ENCODE measurements around the gene CTPS1. TPM values are rescaled to one million over a fixed set of nuclear protein-coding genes. Genes with fewer than 3 reads are reported as not detected.

The CTPS1 gene
- total and polyA plus RNA-seq, 2 of the 13 experiments (the other 11 are each of a cell fraction or from before 2014, with no cell fraction given): 9.6 to 42.8 TPM

DNA sequence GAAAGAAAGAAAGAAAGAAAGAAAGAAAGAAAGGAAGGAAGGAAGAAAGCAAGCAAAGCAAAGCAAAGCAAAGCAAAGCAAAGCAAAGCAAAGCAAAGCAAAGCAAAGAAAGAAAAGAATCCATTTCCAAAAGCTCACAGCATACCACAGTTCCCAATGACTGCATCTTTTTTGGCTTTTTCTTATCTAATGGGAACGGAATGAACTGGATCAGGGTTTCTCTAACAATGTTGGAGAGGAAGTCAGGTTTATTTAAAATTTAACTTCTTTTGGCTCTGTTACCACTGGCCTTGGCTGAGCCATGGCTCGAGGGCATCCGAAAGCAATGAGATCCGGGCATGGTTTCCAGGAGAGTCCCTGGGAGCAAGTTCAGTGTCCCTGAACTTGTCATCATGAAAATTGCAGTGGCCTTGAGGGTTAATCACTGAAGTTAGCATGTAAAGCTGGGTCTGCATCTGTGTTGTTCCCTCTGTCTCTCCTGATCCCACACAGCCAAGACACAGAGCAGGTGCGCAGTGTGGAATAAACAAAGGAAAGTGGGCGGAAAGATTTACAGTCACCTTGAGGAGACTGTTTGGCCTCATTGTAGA, 34.6 kb upstream of the CTPS1 start (continued):
- no peak for TF ChIP-seq STAT6 (CRISPR knock-in tag; IDR thresholded peaks at IDR 0.05; ENCODE audit: borderline replicate concordance)
- TF ChIP-seq ZNF251 (CRISPR knock-in tag; IDR thresholded peaks at IDR 0.05): no peak
- 0 out of 2 replicates have a peak, but pooled peaks have one; percentile 34 for TF ChIP-seq ZNF136 (CRISPR knock-in tag; IDR thresholded peaks at IDR 0.05; ENCODE audit: low read depth)
- TF ChIP-seq ZNF747 (CRISPR knock-in tag; IDR thresholded peaks at IDR 0.05; ENCODE audit: borderline replicate concordance): no peak
- TF ChIP-seq HDAC1 (CRISPR knock-in tag; IDR thresholded peaks at IDR 0.05): no peak
- TF ChIP-seq, protein P1, sequence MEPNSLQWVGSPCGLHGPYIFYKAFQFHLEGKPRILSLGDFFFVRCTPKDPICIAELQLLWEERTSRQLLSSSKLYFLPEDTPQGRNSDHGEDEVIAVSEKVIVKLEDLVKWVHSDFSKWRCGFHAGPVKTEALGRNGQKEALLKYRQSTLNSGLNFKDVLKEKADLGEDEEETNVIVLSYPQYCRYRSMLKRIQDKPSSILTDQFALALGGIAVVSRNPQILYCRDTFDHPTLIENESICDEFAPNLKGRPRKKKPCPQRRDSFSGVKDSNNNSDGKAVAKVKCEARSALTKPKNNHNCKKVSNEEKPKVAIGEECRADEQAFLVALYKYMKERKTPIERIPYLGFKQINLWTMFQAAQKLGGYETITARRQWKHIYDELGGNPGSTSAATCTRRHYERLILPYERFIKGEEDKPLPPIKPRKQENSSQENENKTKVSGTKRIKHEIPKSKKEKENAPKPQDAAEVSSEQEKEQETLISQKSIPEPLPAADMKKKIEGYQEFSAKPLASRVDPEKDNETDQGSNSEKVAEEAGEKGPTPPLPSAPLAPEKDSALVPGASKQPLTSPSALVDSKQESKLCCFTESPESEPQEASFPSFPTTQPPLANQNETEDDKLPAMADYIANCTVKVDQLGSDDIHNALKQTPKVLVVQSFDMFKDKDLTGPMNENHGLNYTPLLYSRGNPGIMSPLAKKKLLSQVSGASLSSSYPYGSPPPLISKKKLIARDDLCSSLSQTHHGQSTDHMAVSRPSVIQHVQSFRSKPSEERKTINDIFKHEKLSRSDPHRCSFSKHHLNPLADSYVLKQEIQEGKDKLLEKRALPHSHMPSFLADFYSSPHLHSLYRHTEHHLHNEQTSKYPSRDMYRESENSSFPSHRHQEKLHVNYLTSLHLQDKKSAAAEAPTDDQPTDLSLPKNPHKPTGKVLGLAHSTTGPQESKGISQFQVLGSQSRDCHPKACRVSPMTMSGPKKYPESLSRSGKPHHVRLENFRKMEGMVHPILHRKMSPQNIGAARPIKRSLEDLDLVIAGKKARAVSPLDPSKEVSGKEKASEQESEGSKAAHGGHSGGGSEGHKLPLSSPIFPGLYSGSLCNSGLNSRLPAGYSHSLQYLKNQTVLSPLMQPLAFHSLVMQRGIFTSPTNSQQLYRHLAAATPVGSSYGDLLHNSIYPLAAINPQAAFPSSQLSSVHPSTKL (CRISPR knock-in tag; IDR thresholded peaks at IDR 0.05): peak; percentile 83
- TF ChIP-seq KLF16 (CRISPR knock-in tag; IDR thresholded peaks at IDR 0.05): no peak
- no peak for TF ChIP-seq ZNF263 (CRISPR knock-in tag; IDR thresholded peaks at IDR 0.05)
- TF ChIP-seq FOXM1 (CRISPR knock-in tag; IDR thresholded peaks at IDR 0.05): no peak
- TF ChIP-seq ZC3H4 (CRISPR knock-in tag; IDR thresholded peaks at IDR 0.05; ENCODE audit: borderline replicate concordance): no peak
- no peak for TF ChIP-seq ZKSCAN5 (CRISPR knock-in tag; IDR thresholded peaks at IDR 0.05)
- no peak for TF ChIP-seq ZZZ3 (CRISPR knock-in tag; IDR thresholded peaks at IDR 0.05; ENCODE audit: borderline replicate concordance)
- TF ChIP-seq, protein P2, sequence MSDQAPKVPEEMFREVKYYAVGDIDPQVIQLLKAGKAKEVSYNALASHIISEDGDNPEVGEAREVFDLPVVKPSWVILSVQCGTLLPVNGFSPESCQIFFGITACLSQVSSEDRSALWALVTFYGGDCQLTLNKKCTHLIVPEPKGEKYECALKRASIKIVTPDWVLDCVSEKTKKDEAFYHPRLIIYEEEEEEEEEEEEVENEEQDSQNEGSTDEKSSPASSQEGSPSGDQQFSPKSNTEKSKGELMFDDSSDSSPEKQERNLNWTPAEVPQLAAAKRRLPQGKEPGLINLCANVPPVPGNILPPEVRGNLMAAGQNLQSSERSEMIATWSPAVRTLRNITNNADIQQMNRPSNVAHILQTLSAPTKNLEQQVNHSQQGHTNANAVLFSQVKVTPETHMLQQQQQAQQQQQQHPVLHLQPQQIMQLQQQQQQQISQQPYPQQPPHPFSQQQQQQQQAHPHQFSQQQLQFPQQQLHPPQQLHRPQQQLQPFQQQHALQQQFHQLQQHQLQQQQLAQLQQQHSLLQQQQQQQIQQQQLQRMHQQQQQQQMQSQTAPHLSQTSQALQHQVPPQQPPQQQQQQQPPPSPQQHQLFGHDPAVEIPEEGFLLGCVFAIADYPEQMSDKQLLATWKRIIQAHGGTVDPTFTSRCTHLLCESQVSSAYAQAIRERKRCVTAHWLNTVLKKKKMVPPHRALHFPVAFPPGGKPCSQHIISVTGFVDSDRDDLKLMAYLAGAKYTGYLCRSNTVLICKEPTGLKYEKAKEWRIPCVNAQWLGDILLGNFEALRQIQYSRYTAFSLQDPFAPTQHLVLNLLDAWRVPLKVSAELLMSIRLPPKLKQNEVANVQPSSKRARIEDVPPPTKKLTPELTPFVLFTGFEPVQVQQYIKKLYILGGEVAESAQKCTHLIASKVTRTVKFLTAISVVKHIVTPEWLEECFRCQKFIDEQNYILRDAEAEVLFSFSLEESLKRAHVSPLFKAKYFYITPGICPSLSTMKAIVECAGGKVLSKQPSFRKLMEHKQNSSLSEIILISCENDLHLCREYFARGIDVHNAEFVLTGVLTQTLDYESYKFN (CRISPR knock-in tag; conservative IDR thresholded peaks at IDR 0.05): peak; percentile 51
- no peak for TF ChIP-seq MYC (CRISPR knock-in tag; IDR thresholded peaks at IDR 0.05; ENCODE audit: borderline replicate concordance)
- no peak for TF ChIP-seq NPAS2 (CRISPR knock-in tag; IDR thresholded peaks at IDR 0.05; ENCODE audit: borderline replicate concordance)
- peak; percentile 55 for TF ChIP-seq FOXA3 (CRISPR knock-in tag; IDR thresholded peaks at IDR 0.05)
- peak; percentile 90 for TF ChIP-seq BCL6 (CRISPR knock-in tag; IDR thresholded peaks at IDR 0.05)
- no peak for TF ChIP-seq CEBPB (IDR thresholded peaks at IDR 0.05; ENCODE audit: borderline replicate concordance, low read depth, low read length)
- TF ChIP-seq, protein P3, sequence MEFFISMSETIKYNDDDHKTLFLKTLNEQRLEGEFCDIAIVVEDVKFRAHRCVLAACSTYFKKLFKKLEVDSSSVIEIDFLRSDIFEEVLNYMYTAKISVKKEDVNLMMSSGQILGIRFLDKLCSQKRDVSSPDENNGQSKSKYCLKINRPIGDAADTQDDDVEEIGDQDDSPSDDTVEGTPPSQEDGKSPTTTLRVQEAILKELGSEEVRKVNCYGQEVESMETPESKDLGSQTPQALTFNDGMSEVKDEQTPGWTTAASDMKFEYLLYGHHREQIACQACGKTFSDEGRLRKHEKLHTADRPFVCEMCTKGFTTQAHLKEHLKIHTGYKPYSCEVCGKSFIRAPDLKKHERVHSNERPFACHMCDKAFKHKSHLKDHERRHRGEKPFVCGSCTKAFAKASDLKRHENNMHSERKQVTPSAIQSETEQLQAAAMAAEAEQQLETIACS (CRISPR knock-in tag; IDR thresholded peaks at IDR 0.05): no peak
